Measurements from ENCODE around the gene RREB1.
A peak's percentile ranks its signal among the peaks of the same experiment; 100 is the strongest.

RREB1 gene

DNA sequence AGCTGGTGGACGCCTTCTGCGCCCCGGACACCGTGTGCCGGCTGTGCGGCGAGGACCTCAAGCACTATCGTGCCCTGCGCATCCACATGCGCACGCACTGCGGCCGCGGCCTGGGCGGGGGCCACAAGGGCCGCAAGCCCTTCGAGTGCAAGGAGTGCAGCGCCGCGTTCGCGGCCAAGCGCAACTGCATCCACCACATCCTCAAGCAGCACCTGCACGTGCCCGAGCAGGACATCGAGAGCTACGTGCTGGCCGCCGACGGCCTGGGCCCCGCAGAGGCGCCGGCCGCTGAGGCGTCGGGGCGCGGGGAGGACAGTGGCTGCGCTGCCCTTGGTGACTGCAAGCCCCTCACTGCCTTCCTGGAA lies 122.5 kb downstream of the RREB1 start:
- no peak for DNase-seq

DNA sequence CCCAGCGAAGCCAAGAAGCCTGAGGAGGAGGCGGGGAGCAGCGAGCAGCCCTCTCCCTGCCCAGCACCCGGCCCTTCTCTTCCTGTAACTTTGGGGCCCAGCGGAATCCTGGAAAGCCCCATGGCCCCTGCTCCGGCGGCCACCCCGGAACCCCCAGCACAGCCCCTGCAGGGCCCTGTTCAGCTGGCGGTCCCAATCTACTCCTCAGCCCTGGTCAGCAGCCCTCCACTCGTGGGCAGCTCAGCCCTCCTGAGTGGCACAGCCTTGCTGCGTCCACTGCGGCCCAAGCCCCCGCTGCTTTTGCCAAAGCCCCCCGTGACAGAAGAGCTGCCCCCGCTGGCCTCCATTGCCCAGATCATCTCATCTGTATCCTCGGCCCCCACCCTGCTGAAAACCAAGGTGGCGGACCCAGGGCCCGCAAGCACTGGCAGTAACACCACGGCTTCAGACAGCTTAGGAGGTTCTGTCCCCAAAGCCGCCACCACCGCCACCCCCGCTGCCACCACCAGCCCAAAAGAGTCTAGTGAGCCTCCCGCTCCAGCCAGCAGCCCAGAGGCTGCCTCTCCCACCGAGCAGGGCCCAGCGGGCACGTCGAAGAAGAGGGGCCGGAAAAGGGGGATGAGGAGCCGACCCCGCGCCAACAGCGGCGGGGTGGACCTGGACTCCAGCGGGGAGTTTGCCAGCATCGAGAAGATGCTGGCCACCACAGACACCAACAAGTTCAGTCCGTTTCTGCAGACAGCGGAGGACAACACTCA lies 123.4 kb downstream of the RREB1 start:
- no peak for DNase-seq

DNA sequence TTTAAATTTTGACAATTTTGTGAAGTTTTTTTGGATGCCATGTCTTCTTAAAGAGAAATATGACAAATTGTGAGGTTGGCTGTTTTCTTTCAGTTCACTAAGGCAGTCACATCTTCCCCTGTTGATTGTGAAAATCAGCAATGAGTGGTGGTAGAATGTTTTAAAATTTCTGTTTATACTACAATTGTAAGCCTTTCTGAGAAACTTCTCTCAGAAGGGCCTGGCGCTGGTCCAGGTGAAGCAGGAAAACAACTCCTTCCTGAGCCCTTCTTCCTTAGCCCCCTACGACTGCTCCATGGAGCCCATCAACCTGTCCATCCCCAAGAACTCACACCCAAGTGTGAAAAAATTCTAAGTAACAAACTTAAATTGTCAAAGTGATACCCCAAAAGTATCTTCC lies 124.6 kb downstream of the RREB1 start:
- no peak for DNase-seq

DNA sequence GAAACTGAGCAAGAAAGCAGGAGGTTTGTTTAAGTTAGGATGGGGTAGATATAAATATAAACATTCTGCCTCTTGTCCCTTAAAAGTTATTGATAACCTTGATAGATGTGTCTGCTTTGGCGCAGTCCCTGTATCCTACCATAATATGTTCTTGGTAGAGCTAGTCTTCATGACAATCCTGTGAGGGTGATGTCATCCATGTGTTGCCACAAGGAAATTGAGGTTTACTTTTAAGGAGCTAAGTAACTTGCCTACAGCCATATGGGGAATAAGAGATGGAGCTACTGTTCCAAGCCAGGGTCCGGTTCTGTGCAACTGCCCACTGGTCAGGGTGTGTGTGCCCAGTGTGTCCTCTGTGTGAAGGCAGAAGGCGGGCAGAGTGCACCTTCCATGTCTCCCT lies 126.8 kb downstream of the RREB1 start:
- DNase-seq: no peak

DNA sequence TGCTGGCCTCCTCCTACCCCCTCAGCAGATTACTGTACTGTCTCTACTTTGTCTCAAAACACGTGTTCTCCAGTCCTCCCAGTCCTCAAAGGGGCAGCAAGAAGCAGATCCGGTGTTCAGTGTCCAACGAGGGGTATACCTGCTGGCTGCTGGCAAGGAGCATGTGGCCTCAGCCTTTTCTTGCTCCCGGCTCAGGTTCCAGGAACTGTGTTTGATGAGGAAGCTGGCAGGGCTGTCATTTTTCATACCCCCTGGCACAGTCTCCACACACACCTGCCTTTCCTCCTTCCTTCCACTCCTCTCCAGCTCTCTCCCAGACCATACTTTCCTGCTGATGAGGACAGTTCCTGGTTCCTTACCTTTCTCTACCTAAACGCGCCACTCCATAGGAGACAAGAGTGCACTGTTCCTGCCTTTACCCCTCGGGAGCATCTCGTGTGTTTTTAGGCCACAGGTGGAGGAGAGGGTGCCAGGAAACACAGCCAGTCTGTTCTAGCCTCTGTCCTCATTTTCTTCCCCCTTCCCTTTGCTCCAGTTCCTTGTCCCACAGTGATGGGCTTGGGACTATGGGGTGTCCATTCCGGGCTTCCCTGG lies 128.0 kb downstream of the RREB1 start:
- DNase-seq: no peak

DNA sequence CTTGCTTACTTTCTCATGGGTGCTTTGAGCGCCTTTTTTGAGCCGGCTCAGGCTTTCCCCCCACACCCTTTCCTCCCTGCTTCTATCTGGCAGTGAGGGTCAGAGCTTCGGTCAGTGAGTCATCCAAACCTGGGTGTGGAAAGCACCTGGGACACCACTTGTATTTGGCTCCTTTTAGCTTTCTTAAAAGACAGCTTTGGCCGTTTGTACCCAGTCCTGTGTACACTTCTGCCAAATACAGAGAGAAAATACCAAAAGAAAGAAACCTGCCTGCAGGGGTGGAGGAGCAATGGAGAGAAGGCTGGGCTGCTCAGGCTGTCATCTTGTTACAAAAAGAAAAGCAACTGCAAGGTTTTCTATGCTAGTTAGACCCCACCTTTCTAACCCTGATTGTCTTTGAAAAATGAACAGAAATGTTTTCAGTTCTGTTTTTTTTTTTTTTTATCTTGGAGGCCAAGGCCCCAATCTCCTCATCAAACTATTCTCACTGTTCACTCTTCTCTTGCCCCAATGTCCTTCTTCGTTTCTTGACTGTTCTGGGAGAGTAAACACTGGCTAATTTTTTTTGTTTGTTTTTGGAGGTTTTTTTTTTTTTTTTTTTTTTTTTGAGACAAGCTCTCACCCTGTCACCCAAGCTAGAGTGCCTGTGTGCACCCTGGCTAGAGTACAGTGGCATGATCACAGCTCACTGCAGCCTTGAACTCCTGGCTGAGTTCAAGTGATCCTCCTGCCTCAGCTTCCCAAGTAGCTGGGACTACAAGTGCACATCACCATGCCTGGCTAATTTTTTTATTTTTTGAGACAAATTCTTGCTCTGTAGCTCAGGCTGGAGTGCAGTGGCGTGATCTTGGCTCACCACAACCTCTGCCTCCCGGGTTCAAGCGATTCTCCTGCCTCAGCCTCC lies 128.8 kb downstream of the RREB1 start:
- DNase-seq: no peak

DNA sequence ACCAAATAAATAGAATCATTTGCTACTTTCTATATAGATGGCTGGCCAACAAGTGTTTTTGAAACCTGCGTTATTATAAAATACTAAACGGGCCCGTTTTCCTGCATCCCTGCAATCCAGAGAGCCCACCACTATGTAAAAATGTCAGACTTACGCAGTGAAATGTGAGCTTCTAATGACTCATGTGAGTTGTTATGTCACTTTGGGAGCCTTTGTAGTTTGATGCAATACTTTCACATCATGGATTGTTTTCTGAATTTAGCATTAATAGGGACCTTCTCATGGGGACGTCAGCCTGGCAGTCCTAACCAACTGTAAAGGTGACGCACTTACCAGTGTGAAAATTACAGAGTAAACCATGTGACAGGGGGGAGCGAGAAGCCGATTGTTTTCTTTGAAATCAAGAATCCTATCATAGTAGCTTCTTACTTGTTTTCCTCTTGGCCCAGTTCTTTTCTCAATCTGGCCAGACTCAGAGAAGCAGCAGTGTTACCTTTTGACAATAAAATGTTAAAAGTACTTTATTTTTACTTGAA lies 130.0 kb downstream of the RREB1 start:
- DNase-seq: no peak

DNA sequence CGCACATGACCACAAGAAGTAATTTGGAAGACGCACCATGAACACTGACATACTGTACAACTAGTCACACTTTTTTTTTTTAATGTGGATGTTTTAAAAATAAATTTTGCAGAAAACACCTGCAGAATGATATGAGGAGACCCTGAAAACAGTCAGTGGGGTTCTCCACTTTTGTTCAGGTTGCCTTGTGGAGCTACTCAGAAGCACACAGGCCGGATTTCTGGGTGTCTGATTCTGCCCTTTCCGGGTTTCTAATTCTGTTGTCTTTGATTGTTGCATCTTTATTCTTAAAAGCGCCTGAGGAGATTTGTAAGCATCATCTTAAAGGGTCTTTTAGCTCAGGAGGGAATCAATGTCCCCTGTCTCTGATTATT lies 130.8 kb downstream of the RREB1 start:
- no peak for DNase-seq

DNA sequence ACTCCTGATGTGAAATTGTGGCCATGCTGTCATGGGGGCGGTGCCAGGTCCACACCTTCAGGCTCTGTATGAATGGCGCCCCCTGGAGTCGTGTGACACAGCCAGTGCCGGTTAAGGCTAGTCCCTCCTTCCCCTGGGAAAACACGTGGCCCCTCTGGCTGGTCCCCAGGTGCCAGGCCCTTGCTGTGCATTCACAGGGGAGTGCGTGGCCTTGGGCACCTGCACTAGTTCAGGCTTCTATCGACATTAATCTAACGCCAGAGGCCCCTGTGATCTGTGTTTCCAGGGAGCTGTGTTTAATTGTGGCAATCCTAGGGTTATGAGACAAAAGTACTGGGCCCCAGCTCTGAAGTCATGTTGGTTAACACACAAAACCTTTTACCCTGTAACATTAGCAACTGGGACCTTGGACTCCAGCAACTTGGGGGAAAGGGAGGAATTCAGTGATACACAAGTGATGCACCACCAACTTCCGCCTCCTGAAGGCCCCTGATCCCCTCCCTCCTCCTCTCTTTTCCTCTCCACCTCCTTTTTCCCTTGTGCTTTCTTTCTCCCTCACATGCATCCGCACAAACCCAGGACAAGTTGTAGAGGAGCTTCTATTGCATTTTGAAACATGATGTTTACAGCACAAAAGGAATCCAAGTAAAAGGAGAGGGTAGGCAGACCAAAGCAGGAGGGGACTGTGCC lies 131.3 kb downstream of the RREB1 start:
- peak; percentile 80 for DNase-seq

DNA sequence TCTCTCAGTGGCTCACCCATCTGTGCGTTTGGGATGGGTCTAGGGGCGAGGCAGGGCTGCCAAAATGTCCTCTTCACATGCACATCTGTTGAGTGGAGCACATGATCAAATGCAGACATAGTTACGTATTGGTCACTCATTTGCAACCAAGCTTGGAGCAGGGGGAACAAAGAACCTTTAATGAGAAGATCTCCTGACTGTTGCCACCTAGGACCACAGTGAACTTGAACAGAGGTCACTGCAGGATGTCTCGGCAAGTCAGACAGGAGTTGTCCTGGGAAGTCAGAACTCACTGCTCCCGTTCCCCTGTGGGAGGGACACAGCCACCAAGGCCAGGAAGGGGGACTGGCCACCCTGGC lies 131.8 kb downstream of the RREB1 start:
- no peak for DNase-seq

DNA sequence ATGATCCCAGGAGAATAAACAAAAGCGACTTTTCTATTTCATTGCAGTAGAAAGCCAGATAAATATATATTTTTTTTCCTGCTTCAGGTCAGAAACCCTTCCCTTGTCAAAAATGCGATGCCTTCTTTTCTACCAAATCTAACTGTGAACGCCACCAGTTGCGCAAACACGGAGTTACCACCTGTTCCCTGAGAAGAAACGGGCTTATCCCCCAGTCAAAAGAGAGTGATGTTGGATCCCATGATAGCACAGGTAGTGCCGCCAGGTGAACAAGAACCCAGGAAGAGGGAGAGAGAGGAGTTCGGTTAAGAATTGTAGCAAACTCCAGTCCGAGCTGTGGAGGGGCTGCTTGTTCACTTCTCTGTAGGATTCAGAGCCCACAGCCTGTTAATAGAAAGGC lies 132.6 kb downstream of the RREB1 start:
- DNase-seq: no peak

DNA sequence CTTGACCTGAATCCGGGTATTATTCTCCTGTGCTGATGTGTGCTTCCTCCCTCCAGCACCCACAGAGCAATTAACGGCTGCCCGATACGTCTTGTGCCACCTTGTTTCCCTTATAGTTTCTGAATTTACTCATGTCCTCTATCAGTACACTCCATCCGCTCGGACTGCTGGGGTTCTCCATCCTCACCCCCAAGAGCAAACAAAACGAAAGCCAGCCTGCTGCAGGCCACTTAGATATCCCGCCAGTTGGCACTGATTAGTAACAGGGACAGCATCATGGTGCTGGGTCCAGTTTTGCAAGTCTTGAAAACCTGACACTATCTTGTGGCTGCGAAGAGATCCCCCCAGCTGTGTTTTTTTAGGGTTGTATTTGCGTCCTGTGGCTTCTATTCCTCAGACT lies 133.4 kb downstream of the RREB1 start:
- DNase-seq: no peak

DNA sequence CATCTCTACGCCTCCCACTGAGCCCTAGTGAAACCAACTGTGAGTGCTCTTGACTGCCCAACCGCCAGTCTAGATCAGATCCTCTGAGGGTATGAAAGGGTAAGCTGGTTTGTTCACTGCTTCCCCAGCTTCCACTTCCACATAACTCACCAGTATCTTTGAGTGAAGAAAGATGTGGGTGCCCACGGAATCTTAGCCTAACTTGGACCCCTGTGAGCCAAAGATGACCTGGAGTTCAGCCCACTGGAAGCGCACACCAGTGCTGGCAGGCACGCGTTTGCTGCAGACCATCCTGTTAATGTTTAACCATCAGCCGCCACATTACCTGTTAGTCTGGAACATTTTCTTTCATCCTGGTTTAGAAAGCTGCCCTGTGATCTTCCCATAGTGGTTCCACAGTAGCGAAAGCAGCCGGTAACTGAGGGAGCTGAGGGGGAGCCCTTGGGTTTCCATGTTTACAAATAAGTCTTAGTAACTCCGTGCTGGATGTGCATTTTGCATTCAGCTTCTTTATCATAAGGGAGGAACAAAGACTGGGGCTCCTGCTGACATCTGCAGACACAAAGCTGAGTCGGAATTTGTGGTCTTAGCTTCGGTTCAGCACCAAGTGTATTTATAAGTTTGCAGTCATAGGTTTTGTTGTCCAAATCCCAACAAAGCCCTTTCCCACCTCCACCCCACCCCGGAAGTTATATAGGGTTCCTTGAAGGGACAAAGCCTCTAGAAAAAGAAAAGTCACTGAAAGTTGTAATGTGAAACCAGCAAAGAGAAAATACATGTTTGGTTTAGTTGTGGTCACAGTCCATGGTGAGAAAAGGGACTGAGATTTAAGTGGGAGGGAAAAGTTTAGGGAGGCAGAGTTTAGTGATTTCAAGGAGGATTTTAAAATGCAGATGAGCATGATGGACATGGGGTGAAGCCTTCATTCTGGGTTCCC lies 134.2 kb downstream of the RREB1 start:
- no peak for DNase-seq

DNA sequence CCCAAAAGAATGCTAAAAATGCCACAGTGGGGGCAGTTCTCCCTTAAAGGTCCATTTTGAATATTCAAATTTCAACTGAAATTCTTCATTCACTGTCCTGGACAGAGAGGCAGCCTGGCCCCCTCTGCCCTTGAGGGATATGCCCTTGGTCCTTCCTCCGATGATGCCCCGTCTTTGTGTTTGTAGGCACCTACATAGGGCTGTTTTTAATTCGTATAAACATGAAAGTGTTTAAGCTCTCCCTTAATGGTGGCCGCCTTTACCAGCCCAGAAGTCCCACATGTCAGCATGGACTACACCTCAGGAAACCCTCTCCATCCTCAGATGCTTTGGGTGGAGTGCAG lies 135.0 kb downstream of the RREB1 start:
- no peak for DNase-seq

DNA sequence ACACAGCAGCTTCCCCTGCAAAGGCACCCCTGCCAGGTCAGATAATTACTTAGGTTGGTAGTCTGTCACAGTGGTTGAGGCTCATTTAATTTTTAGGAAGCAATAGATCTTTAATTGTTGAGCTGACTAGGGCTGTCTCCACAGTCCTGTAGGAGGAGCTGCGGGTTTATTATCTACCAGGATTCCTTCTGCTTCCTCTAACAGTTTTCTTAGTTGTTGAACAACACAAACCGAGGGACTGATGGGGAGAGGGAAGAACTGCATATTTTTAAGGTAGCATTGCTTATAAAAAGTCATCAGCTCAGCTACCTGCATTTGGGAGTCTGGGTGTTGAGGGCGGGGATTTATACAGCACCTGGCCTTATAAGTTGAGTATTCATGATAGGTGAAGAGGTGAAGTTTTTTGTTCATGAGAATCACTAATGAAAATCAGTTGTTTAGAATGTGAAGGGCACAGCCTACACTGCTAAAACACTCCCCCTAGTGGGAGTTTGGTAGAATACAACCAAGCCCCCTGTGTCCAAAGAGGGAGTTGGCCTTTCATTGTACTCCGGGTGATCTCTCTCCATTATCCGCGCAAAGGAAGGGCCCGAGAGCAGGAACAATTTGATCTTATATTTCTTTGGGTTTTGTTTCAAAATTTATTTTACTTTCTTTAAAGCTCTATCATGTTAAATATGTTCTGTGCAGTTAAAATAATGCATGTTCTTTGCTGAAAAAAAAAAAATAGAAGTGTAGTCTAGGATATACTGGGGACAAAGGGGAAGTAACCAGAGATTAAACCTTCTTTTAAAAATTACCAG lies 135.6 kb downstream of the RREB1 start:
- DNase-seq: peak; percentile 65

DNA sequence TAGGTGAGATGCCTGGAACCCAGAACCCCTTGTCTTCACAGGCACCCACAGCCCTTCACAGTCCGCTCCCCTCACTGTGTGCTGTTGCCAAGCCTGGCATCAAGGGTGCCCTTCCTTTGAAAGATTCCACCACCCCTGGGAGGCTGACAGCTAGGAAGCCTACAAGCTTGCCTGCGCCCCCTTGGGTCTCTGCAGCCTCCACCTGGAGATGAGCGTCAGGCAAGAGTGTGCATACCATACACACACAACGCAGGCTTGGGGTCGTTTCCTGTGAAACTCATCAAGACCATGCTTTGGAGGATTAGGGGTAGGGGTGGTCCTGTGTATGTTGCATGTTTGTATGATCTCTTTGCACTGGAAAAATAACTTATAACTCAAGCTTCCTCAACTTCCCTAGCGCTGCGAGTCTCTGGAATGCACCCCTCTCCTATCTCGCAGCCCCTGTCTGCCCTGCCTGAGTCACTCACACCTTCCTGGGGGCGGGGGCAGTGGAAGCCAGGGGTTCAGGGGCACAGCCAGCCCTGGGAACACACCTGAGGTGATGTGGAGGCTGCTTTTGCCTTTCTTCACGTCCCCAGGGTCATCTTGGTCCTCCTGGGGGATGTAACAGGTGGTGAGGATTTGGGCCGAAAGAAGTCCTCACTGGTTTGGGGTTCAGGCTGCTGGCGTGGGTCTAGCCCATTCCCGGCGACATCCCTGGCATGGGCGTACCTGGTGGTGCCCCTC lies 138.1 kb downstream of the RREB1 start:
- DNase-seq: no peak

DNA sequence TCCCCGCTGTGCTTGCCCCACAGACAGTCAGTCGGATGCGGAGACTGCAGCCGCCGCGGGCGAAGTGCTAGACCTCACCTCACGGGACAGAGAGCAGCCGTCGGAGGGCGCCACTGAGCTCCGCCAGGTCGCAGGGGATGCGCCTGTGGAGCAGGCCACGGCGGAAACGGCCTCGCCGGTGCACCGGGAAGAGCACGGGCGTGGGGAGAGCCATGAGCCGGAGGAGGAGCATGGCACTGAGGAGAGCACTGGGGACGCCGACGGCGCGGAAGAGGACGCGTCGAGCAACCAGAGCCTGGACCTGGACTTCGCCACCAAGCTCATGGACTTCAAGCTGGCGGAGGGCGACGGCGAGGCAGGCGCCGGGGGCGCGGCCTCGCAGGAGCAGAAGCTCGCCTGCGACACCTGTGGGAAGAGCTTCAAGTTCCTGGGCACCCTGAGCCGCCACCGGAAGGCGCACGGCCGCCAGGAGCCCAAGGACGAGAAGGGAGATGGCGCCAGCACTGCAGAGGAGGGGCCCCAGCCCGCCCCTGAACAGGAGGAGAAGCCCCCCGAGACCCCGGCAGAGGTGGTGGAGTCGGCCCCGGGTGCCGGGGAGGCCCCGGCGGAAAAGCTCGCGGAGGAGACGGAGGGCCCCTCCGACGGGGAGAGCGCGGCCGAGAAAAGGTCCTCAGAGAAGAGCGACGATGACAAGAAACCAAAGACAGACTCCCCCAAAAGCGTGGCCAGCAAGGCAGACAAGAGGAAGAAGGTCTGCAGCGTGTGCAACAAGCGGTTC lies 138.8 kb downstream of the RREB1 start:
- no peak for DNase-seq

DNA sequence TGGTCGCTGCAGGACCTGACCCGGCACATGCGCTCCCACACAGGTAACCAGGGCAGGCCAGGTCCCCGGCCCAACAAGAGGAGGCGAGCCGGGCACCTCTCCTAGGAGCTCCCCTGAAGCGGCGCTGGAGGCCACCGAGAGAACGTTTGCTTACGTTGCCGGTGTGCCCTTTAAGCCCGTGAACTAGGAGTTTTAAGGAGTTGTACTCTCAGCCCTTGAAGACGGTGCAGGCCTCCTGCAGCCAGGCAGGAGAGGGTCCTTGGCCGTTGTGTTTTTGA lies 139.4 kb downstream of the RREB1 start:
- DNase-seq: no peak

DNA sequence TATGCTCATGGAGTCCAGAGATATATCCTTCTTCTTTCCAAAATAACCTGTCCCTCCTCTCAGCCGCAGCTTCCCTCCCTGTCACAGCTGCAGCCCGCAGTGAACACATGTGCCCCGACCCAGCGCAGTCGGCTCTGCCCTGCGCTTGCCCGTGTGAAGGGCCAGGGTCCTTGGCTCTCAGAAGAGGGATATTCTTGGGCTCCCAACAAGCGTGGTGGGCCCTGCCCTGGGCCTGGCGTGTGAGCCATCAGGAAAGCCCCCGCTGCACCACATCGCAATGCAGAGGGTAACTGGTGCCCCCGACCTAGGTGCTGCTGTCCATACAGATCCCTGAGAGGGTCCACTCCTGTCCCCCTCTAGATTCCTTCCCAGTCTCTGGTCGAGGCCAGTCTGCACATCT lies 140.1 kb downstream of the RREB1 start:
- no peak for DNase-seq

DNA sequence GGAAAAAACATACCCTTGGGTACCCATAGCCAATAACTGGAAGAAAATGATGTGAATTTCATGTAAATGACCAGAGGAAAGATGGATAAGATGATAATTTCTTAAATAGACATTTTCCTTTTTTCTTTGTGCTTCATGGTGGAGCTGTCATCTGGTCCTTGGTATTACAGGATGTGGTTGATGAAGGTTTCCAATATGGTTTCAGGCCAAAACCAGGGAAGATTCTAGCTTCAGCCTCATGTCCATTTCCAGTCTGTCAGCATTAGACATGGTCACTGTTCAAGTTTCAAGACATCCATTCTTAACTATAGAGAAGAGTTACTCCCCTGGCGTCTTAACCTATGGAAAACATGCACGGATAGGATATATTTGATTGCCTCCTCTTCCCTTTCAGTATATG lies 141.6 kb downstream of the RREB1 start:
- no peak for DNase-seq
